ENCODE measurements around the gene PLA2G3.

- TF ChIP-seq CTCF (conservative IDR thresholded peaks at IDR 0.05; ENCODE audit: low read length) = no peak
- no peak for TF ChIP-seq EZH2phosphoT487 (IDR thresholded peaks at IDR 0.05; ENCODE audit: borderline replicate concordance)
These were observed 3.6 kb downstream of the PLA2G3 start for GRCh38 chr22:31136711-31137110.
